GM21367 (cell line): Measurements from ENCODE around the gene CDKN1C.
A peak's percentile ranks its signal among the peaks of the same experiment; 100 is the strongest.

Experiments used
- ATAC-seq: cut with Tn5 transposase; IDR thresholded peaks from one replicate; pipeline ENCODE4 v1.9.1; 2021; ENCODE audit not compliant: unreplicated experiment

Gene CDKN1C

DNA sequence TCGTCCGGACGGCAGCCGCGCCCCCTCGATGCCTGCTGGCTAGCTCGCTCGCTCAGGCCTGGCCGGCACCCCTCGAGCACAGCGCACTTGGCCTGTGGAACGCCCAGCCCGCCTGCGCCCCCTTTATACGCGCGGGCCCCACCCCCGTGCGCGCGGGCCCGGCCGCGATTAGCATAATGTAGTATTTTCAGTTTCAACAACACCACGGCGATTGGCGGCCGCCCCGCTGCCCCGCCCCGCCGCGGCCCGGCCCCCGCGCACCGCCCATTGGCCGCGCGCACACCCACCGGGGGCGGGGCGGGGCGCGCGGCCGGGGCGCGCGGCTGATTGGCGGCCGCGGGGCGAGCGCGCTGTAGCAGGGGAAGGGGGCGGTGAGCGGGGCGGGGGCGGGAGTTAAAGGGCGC, at the start of gene CDKN1C:
Gene CDKN1C, minus strand, starts transcription at position 98 of the 404 bp plus-strand sequence. CDS start 319 bp downstream, outside the sequence.
- ATAC-seq, result peak; percentile 77

GRCh38 chr11:2934611-2935239, 49.1 kb upstream of the CDKN1C start:
- no peak for ATAC-seq

DNA sequence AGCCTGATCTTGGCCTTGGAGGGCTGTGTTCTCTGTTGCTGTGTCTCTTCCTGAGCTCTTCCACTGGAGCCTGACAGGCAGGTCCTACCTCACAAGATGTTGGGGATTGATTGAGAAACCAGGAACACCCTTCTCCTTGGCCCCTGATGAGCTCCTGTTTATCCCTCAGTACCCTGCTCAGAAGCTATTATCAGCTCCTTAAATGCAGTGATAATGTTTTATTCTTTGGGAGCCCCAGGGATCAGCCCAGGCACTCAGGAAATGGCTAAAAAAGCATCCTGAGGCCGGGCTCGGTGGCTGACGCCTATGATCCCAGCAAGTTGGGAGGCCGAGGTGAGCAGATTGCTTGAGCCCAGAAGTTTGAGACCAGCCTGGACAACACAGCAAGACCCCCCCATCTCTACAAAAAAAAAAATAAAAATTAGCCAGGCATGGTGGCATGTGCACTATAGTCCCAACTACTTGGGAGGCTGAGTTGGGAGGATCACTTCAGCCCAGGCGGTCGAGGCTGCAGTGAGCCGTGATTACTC, 48.5 kb upstream of the CDKN1C start:
- ATAC-seq, result no peak

DNA sequence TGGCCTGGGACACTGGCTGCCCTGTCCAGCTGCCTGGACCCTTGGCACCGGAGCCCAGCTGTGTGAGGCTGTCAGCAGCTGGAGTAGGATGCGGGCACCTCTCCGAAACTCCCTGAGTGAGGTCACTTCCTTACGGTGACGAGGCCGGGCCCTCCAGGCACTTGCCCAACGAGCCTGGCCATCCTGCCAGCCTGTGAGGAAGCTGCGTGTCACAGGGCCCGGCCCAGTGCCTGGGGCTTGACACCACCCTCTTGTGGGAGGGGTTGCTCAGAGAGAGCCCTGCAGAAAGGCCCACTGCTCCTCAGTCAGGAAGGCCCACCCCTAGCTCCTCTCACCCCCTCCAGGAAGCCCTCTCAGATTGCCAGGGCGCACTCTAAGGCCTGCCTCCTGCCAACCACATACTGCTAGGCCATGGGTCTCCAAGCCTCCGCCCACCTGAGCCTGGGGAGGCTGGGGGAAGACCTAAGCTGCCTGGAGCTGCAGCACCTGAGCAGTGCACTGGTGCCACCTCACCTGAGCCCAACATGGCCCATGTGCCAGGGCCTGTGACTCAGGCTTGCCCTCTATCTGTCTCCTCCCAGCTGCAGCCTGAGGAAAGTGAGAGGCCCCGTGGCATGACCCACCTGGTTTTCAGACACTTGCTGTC, 47.9 kb upstream of the CDKN1C start:
- ATAC-seq, result no peak

GRCh38 chr11:2932850-2933251, 47.3 kb upstream of the CDKN1C start:
- no peak for ATAC-seq

DNA sequence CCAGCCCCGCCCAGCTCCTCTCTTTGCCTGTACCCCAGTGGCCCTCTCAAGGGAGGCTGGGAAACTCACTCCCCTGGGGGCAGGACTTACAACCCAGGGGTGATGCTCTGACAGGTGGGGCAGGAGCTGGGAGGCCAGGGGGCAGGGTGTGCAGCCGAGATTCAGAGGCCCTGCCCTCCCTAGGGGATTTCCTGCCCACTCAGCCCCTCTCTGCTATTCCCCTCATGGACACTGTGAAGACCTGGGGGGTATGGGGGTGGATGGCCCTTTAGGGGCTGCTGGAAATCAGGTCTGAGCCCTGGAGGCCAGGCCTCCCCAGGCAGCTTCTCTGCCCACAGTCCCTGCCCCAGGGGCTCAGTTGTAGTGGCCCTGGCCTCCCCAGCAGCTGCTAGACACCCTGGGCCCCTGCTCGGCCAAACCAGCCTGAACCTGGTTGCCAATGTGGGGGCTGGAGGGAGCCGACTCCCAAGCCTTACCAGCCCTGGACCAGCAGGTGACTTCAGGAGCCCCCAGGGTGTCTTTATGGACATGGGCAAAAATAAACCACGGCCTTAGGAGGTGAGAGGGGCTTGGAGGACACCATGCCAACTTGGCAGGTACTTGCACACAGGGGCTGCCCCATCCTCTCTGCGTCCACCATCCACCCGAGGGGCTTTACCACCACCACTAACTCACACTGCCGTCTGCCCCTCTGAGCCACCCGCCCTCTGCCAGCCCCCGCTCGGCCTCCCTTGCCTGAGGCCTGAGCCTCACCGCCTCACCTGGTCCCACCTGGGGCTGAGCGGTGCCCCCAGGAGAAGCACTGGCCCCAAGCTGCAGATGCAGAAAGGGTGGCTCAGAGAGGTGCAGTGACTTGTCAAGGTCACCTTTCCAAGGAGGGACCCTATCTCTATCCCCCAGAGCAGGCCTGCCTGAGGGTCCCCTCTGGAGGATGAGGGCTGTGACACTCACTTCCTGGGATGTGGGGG, 46.5 kb upstream of the CDKN1C start:
- no peak for ATAC-seq

- ATAC-seq, result no peak
Observed at GRCh38 chr11:2931420-2931746, 45.8 kb upstream of the CDKN1C start.

DNA sequence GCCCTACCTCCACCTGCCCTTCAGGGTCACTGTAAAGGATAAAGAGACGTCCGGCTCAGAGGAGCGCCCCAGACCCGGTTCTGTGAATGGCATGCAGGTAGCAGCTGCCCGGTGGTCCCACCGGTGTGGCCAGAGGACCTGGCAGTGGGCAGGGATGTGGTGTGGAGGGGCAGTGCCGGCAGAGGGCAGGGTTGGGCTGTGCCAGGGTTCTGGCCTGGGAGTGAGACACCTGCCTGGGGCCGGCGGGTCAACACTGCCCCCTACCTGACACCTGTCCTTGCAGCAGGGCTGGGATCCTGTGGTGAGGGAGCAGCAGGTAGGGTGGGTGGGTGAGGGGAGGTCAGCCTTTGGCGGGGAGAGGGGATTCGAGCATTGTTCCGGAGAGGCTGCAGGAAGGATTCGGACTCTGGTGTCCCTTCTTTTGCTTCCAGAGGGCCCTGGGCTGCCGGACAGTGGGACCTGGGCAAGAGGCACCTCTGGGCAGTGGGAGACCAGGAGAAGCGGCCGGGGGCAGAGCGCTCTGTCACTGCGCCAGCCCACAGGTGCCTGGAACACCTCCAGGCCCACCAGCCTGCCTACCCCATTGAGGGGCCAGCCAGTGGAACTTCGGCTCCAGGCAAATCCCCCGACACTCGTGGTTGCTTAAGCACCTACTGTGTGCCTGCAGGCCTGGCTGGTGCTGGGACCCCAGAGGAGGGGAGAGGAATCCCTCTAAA, 45.3 kb upstream of the CDKN1C start:
- no peak for ATAC-seq

DNA sequence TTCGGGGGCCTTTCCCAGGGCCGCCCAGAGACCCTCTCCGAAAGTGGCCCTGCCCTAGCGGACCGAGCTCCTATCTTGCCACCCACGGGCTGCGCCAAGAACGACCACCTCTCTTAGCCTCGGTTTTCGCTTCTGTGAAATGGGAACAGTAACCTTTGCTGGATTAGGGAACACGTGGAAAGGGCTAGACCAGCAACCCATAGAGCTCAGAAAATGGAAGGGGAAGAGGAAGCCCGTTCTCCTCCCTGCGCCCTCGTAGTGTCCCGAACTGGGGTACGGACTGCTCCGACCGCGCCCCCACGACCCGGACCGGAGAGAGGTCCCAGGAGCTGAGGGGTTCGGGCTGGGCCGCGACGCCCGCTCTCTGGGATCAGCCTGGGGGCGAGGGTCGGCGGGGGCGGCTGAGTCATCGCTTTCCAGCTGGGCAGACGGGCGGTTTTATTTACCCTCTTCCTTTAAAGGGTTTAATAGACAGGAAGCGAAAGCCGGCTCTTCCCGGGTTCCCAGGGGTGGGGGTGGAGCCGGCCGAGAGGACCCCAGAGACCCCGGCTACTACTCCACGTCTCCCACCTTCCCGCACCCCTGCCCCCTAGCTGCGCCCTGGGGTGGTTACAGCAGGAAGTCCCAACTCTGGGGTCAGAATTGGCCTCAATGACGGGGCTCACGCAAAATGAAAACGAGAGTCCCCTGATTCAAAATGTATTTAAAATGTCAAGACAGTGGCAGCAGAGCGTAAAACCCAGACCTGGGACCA, 44.6 kb upstream of the CDKN1C start:
- no peak for ATAC-seq

DNA sequence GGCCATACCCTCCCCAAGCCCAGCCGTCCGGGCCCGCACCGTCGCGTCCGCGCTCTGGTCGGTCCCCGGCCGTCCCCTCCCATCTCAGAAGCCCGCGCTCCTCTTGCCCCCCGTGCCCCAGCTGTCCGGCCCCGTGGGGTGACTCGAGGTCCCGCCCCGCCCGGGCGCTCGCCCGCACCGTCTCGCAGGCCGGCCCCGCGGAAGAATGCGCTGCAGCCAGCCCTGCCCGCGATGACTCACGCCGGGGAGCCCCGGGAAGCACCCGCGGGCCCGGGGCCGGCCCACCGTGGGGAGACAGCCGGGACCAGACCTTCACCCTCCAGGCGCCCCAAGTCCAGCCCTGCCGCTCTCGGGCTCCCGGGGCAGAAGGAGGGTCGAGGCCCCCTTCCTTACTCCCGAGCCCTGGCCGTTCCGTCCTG, 44.0 kb upstream of the CDKN1C start:
- no peak for ATAC-seq

- ATAC-seq, result no peak
Observed at GRCh38 chr11:2928605-2929530, 43.3 kb upstream of the CDKN1C start, which contains the start of gene PHLDA2. Gene PHLDA2, minus strand, starts transcription at chr11:2929420. Its CDS starts 56 bp downstream, at chr11:2929364.

DNA sequence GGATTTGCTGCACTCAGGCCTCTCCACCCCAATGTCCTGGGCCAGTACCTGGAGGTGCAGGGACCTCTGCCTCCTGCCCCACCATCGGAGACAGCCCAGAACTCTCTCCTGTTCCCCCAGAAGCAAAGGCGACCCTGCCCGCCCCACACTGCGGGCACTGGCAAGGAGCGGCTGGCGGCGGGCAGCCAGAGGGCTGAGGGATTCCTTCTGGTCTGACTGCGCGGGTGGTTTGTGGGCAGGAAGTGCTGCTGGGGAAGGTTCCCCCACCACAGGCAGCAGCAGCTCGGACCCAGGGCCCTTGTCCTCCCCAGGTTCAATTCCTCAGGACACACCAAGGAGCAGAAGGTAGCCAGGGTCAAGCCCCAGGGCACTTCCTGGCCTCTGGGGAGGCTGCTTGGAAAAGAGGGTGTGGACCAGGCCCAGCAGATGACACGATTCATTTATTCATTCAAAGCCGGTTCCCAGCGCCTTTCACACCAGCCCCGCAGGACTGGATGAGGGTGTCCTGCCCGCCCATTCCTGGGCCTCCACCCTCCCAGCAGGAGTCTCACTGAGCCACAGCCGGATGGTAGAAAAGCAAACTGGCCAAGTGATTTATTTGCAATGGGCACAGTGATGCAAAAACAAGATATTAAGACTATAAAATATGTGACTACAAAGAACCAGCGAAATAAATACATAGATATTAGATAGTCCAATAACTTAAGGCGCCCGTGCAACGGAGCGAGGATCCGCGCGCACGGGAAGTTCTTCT, 42.5 kb upstream of the CDKN1C start:
- no peak for ATAC-seq

GRCh38 chr11:2927121-2927800, 41.7 kb upstream of the CDKN1C start:
- ATAC-seq, result no peak

DNA sequence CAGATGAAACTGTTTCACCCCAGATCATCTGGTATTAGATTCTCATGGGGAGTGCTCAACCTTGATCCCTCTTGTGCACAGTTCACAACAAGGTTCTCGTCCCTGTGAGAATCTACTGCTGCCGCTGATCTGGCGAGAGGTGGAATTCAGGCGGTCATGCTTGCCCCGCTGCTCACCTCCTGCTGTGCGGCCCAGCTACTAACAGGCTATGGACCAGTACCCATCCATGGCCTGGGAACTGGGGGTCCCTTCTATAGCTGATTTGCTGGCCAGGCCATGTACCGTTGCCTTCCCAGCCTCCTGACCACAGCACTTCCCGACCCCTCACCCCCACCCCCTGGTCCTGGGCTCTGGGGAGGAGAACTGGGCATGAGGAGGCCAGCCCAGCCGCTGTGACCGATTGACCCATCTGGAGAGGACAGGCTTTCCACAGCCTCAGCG, 41.1 kb upstream of the CDKN1C start:
- no peak for ATAC-seq

- no peak for ATAC-seq
Observed at GRCh38 chr11:2924821-2925675, 39.5 kb upstream of the CDKN1C start.

GRCh38 chr11:2924381-2924780, 38.8 kb upstream of the CDKN1C start:
- no peak for ATAC-seq
